ENCODE data around the gene TRAK2.
"Not testable (repeated sequence)": the region's sequence is repeated elsewhere in the genome, so short reads cannot be mapped to it uniquely, and the experiment has no call there.

TRAK2 gene

GRCh38 chr2:201436141-201436540 is 15.1 kb downstream of the TRAK2 start:
- Histone ChIP-seq H3K27ac (no peak overlapping the region), H3K4me3 (no peak overlapping the region)
- TF ChIP-seq CTCF (IDR thresholded peaks at IDR 0.05) = no peak
- no peak for DNase-seq (ENCODE audit: low spot score)

- no peak for DNase-seq (ENCODE audit: low spot score)
- Histone ChIP-seq H3K4me3 (peak overlapping the region; percentile 1), H3K27ac (peak overlapping the region; percentile 23 to 61)
- TF ChIP-seq CTCF (IDR thresholded peaks at IDR 0.05) = no peak
Measured at GRCh38 chr2:201433394-201433995, 17.8 kb downstream of the TRAK2 start.

GRCh38 chr2:201432621-201433393 is 18.5 kb downstream of the TRAK2 start:
- H3K27ac ChIP-seq = peak overlapping the region; percentile 43 to 61
- peak overlapping the region; percentile 40 for H3K4me3 ChIP-seq
- DNase-seq (ENCODE audit: low spot score) = no peak
- TF ChIP-seq CTCF (IDR thresholded peaks at IDR 0.05) = no peak

GRCh38 chr2:201432038-201432620 is 19.1 kb downstream of the TRAK2 start:
- peak overlapping the region; percentile 43 to 61 for H3K27ac ChIP-seq

GRCh38 chr2:201430839-201431238 is 20.4 kb downstream of the TRAK2 start:
- DNase-seq (ENCODE audit: low spot score) = no peak
- Histone ChIP-seq H3K27ac (no peak overlapping the region), H3K4me3 (no peak overlapping the region)
- no peak for TF ChIP-seq CTCF (IDR thresholded peaks at IDR 0.05)

More at GRCh38 chr2:201432038-201432620, 19.1 kb downstream of the TRAK2 start:
- TF ChIP-seq CTCF (IDR thresholded peaks at IDR 0.05) = no peak
- peak overlapping the region; percentile 40 for H3K4me3 ChIP-seq
- DNase-seq (ENCODE audit: low spot score) = no peak

GRCh38 chr2:201430322-201430721 is 20.9 kb downstream of the TRAK2 start:
- not testable (repeated sequence) for DNase-seq (ENCODE audit: low spot score); H3K27ac ChIP-seq; H3K4me3 ChIP-seq

GRCh38 chr2:201429835-201430234 is 21.4 kb downstream of the TRAK2 start:
- not testable (repeated sequence) for H3K27ac ChIP-seq; DNase-seq (ENCODE audit: low spot score); H3K4me3 ChIP-seq

- H3K4me3 ChIP-seq; DNase-seq (ENCODE audit: low spot score); H3K27ac ChIP-seq: not testable (repeated sequence)
Measured at GRCh38 chr2:201428366-201428765, 22.9 kb downstream of the TRAK2 start.

Measured in coronary artery (tissue), 2 donors.